Femur (tissue), 1 donor: ENCODE measurements around the gene ZSCAN1.
A peak's percentile ranks its signal among the peaks of the same experiment; 100 is the strongest.

Experiments
- DNase-seq: peaks from one replicate; pipeline ENCODE4 v3.0.0-alpha.2; 2017

ZSCAN1 gene

DNA sequence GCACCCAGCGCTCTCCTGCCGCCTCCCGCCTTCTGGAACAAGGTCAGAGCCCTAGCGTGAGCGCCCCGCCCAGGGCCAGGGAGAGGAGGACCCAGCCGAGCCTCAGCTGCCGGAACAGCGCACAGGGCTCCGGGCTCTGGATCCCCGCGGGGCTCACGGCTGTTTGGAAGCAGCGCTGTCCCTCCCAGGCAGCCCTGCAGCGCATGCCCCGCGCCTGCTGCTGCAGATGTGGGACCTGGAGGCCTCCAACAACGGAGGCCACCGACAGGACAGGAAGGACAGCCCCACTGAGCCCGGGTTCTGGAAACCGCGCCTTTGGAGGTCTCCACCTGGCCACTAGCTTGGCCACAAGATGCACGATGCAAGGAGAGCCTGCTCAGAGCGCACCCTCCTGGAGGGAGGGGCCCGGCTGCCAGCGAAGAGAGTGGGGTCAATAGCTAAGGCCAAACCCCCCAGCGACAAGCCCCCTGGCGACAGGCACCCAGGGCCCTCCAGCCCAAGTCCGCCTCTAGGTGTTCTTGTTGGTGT is 51.6 kb downstream of the ZSCAN1 start:
- no peak for DNase-seq

GRCh38 chr19:58086825-58087710 is 53.2 kb downstream of the ZSCAN1 start:
- no peak for DNase-seq

DNA sequence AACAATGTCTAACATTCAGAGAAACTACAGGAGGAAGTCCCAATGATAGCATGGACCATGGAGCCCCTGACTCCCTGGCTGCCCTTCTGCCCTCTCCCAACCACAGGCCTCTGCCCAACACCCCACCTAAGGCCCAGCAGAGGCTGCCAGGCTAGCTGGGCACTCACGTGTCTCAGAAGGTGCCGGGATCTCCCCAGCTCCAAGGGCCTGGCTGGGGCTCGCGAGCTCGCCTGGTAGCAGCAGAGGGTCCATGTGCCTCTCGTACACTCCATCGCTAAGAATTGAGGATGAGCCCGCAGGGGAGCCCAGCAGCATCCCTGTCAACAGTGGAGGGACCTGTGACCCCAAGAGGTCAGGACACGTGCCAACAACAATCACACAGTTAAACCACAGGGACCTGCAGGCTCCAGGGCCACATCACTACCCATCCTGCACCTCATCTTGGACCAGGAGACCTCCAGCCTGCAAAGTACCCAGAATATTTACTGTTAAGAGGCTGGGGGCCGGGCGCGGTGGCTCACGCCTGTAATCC is 54.8 kb downstream of the ZSCAN1 start:
- no peak for DNase-seq

DNA sequence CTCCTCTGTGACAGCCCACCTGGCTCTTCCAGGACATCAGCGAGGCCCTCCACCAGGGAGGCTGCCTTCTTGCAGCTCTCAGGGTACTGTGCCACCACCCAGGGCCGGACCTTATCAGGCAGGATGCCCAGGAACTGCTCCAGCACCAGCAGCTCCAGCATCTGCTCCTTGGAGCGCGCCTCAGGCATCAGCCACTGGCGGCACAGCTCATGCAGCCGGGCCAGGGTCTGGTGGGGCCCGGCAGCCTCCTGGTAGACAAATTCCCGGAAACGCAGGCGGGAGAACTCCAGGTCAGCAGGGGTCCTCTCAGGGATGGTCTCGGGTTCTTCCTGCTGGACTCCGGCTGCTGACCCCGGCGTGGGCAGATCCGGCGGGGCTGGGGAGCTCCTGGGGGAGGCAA is 56.0 kb downstream of the ZSCAN1 start:
- DNase-seq, result no peak

GRCh38 chr19:58091251-58091995 is 57.6 kb downstream of the ZSCAN1 start:
- DNase-seq, result peak; percentile 40

- no peak for DNase-seq
Measured at GRCh38 chr19:58093071-58093470, 59.2 kb downstream of the ZSCAN1 start.

GRCh38 chr19:58095328-58095727 is 61.5 kb downstream of the ZSCAN1 start:
- DNase-seq, result no peak

DNA sequence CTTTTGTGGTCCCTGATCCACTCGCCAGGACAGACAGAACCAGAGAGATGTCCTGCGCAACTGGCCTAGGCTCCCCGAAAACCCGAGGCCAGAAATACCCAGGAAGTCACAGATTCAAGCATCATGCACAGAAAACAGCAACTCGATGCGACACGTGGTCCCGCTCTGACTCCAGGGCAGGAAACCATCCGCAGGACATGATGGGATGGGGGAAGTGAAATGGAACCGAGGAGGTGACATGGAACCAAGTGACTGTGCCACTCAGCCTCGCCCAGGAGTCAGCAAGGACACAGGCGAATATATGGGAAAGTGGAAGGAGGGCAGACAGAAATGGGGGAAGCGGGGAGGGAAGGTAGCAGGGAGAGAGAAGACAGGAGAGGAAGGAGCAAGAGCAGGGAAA is 63.1 kb downstream of the ZSCAN1 start:
- DNase-seq, result no peak

DNA sequence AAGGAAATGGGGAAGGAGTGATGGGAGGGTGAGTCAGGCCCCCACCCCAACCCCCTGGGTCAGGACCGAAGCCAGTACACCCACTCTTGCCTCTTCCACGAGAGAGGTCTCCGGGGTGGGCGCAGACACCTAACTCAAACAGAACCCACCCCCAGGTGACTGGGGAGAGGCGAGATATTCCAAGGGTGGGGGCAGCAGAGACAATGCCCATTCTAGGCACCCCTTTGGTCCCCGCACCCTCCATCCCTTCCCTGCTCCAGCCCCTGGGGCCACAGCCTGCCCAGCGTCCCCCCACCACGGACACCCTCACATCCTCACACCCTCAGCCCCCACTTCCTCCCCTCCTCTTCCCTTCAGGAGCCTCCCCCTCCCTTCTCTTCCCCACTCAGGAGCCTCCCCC is 63.5 kb downstream of the ZSCAN1 start:
- no peak for DNase-seq

DNA sequence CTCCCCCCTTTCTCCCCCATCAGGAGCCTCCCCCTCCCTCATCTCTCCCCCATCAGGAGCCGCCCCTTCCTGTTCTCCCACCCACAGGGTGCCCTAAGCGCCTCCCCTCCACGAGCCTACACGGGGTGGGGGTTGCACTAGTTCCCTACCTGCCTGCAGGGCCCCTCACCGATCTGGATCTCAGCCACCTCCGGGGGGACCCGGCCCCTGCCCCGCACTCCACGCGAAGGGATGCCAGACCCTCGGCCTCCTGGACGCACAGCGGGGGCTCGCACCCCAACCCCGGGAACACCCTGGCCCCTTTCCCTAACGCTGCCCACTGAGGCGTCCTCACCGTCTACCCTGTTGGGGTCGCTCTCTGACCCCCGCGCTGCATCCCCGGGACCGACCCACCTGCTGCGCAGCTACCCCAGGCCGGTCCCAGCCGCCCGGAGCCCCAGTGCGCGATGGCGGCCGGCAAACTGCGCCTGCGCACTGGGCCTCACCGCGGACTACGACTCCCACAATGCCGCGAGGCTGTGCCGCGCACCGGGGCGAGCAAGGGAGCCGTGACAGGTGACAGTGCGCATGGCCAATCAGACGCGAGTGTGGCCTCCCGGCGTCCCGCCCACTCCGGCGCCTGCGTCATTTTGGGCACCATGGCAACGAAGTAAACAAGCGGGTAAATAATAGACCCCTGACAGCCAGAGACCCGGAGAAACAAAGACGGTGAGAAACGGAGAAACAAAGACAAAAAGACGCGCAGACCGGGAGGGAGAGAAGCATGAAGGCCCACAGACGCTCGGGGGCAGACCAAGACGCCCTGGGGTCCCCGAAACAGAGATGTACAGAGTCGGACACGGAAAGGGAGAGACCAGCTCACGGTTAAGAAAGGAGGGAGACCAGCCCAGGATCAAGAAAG is 64.2 kb downstream of the ZSCAN1 start, which contains the start of gene ZSCAN18:
TSS of gene ZSCAN18 (minus strand) at position 451 of the 901 bp plus-strand sequence. CDS start 7,964 bp downstream, outside the sequence.
- peak; percentile 99 for DNase-seq

- DNase-seq, result no peak
Measured at GRCh38 chr19:58098682-58098998, 64.8 kb downstream of the ZSCAN1 start.
